ENCODE measurements around the gene ZDBF2. TPM values are rescaled to one million over a fixed set of nuclear protein-coding genes. Genes with fewer than 3 reads are reported as not detected.

ZDBF2 gene
- total and polyA plus RNA-seq, 2 donors (not counting 1 experiment from before 2014, with no cell fraction given) = 1.8 to 16.5 TPM

DNA sequence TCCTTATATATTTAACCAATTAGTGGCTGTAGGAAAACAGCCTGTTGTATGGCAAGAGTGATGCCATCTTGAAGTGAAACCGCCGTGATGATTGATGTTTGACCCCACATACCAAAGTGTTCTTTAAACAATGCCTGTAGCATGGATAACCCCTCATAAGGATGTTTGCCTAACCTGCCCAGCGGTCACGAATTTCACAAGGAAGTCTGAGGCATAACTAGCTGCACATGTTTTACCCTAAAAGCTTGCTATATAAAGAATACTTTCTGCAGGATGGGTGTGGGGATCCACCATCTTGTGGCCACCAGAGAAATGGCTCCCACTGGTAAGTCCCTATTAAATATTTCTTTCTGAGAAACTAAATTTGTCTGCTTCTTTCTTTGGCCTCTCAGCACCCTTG, 68.7 kb downstream of the ZDBF2 start:
- no peak overlapping the region for H3K4me3 ChIP-seq (ENCODE audit: control extremely low read depth in 1 of 5, extremely low read depth in 1 of 5, insufficient read depth in 1 of 5, low read depth in 2 of 5, low read length in 4 of 5)
- Mint-ChIP-seq H3K27ac (no peak overlapping the region), H3K4me1 (no peaks in the 10 kb centered on the region), H3K9me3 (ENCODE audit: insufficient read depth) (no peaks in the 10 kb centered on the region), H3K4me3 (no peak overlapping the region), H3K27me3 (peaks cover 16% of the 10 kb centered on the region)
- 92% methylated on average over 2 of the region's 4 CpGs for WGBS (ENCODE audit: insufficient coverage)
- peaks cover 0 to 5% (median 0%) of the 10 kb centered on the region in 4 experiments for H3K27me3 ChIP-seq (replicated peaks in 1 of 4; ENCODE audit: control extremely low read depth in 1 of 4, control insufficient read depth in 3 of 4, insufficient read depth in 4 of 4, low read length in 3 of 4)
- ChIA-PET CTCF (no interaction called here), POLR2A (no interaction called here)
- ATAC-seq (ENCODE audit: low read depth) (no peak), DNase-seq (no peak)
- no peak overlapping the region for H2AFZ ChIP-seq (ENCODE audit: insufficient read depth, low read depth, low read length, poor library complexity, severe bottlenecking)
- no peaks in the 10 kb centered on the region for H4K20me1 ChIP-seq (ENCODE audit: control insufficient read depth, insufficient read depth, low read length, poor library complexity, severe bottlenecking)
- H3K36me3 ChIP-seq (replicated peaks in 1 of 2; ENCODE audit: control extremely low read depth in 1 of 2, control insufficient read depth in 1 of 2, extremely low read depth in 1 of 2, insufficient read depth in 2 of 2, low read length in 1 of 2) = no peaks in the 10 kb centered on the region
- H3K4me1 ChIP-seq (ENCODE audit: control insufficient read depth in 2 of 2, insufficient read depth in 2 of 2, low read length in 2 of 2) = no peaks in the 10 kb centered on the region
- no peak overlapping the region for H3K9ac ChIP-seq (ENCODE audit: low read length)
- no peak overlapping the region for H3K27ac ChIP-seq (ENCODE audit: low read length in 2 of 2)
- peaks cover 0 to 1% (median 0%) of the 10 kb centered on the region in 3 donors for H3K9me3 ChIP-seq (ENCODE audit: control extremely low read depth in 1 of 3, control insufficient read depth in 2 of 3, insufficient read depth in 1 of 3, low read length in 2 of 3)
- no peak for TF ChIP-seq EZH2 (IDR thresholded peaks at IDR 0.05; ENCODE audit: borderline replicate concordance, insufficient read depth, low read depth, low read length, poor library complexity, severe bottlenecking)
- TF ChIP-seq, protein P1, sequence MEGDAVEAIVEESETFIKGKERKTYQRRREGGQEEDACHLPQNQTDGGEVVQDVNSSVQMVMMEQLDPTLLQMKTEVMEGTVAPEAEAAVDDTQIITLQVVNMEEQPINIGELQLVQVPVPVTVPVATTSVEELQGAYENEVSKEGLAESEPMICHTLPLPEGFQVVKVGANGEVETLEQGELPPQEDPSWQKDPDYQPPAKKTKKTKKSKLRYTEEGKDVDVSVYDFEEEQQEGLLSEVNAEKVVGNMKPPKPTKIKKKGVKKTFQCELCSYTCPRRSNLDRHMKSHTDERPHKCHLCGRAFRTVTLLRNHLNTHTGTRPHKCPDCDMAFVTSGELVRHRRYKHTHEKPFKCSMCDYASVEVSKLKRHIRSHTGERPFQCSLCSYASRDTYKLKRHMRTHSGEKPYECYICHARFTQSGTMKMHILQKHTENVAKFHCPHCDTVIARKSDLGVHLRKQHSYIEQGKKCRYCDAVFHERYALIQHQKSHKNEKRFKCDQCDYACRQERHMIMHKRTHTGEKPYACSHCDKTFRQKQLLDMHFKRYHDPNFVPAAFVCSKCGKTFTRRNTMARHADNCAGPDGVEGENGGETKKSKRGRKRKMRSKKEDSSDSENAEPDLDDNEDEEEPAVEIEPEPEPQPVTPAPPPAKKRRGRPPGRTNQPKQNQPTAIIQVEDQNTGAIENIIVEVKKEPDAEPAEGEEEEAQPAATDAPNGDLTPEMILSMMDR (IDR thresholded peaks at IDR 0.05) = no peak
- intact Hi-C loops (cut with micrococcal nuclease) = no loop called here
- no peak overlapping the region for H3K4me2 ChIP-seq (replicated peaks; ENCODE audit: low read depth, low read length, poor library complexity, severe bottlenecking)
- H3K79me2 ChIP-seq (ENCODE audit: control insufficient read depth, insufficient read depth, low read length) = no peaks in the 10 kb centered on the region

DNA sequence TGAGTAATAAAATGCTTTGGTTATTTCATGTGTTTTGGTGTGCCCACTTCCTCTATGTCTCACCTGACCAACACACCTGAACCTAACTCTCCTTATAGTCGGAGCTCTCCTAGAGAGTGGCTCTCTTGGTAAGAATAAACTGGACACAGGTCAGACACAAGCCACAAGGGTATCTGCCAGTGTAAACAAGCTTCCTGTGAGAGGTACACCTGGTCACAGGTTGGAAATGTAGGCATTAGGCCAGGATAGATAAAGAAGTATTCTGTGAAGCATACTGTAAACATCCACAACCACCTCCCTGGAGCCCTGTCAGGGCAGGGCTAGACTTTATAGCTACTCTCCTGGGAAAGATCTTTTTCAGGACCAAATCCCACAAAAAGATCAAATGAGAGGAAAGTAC, 69.4 kb downstream of the ZDBF2 start:
- H3K9me3 ChIP-seq (ENCODE audit: control extremely low read depth in 1 of 3, control insufficient read depth in 2 of 3, insufficient read depth in 1 of 3, low read length in 2 of 3) = peaks cover 0 to 1% (median under 1%) of the 10 kb centered on the region in 3 donors
- Mint-ChIP-seq H3K9me3 (ENCODE audit: insufficient read depth) (no peaks in the 10 kb centered on the region), H3K4me3 (no peak overlapping the region), H3K27ac (no peak overlapping the region), H3K4me1 (no peaks in the 10 kb centered on the region), H3K27me3 (peaks cover 19% of the 10 kb centered on the region)
- no CpG with 5 or more reads among the region's 1 CpG for WGBS (ENCODE audit: insufficient coverage)
- H3K4me1 ChIP-seq (ENCODE audit: control insufficient read depth in 2 of 2, insufficient read depth in 2 of 2, low read length in 2 of 2) = no peaks in the 10 kb centered on the region
- H4K20me1 ChIP-seq (ENCODE audit: control insufficient read depth, insufficient read depth, low read length, poor library complexity, severe bottlenecking) = no peaks in the 10 kb centered on the region
- ATAC-seq (ENCODE audit: low read depth) = no peak
- CTCF ChIA-PET = interaction anchor here (0.7 kb wide), 1 partner anchor 108 kb away, joined by 3 read pairs; no protein-coding TSS in a partner anchor
- POLR2A ChIA-PET = no interaction called here
- no peak overlapping the region for H3K27ac ChIP-seq (ENCODE audit: low read length in 2 of 2)
- H2AFZ ChIP-seq (ENCODE audit: insufficient read depth, low read depth, low read length, poor library complexity, severe bottlenecking) = no peak overlapping the region
- no peaks in the 10 kb centered on the region for H3K36me3 ChIP-seq (replicated peaks in 1 of 2; ENCODE audit: control extremely low read depth in 1 of 2, control insufficient read depth in 1 of 2, extremely low read depth in 1 of 2, insufficient read depth in 2 of 2, low read length in 1 of 2)
- H3K4me2 ChIP-seq (replicated peaks; ENCODE audit: low read depth, low read length, poor library complexity, severe bottlenecking) = no peak overlapping the region
- no peaks in the 10 kb centered on the region for H3K79me2 ChIP-seq (ENCODE audit: control insufficient read depth, insufficient read depth, low read length)
- H3K4me3 ChIP-seq (ENCODE audit: control extremely low read depth in 1 of 5, extremely low read depth in 1 of 5, insufficient read depth in 1 of 5, low read depth in 2 of 5, low read length in 4 of 5) = no peak overlapping the region
- no peak overlapping the region for H3K9ac ChIP-seq (ENCODE audit: low read length)
- TF ChIP-seq, protein P1 (IDR thresholded peaks at IDR 0.05) = no peak
- TF ChIP-seq EZH2 (IDR thresholded peaks at IDR 0.05; ENCODE audit: borderline replicate concordance, insufficient read depth, low read depth, low read length, poor library complexity, severe bottlenecking) = no peak
- peaks cover 0 to 2% (median 0%) of the 10 kb centered on the region in 4 experiments for H3K27me3 ChIP-seq (replicated peaks in 1 of 4; ENCODE audit: control extremely low read depth in 1 of 4, control insufficient read depth in 3 of 4, insufficient read depth in 4 of 4, low read length in 3 of 4)
- intact Hi-C loops (cut with micrococcal nuclease) = no loop called here
- no peak for DNase-seq

Data from B cell (primary cell).